ENCODE data around the gene WDR82. TPM values are rescaled to one million over a fixed set of nuclear protein-coding genes. Genes with fewer than 3 reads are reported as not detected.

Gene WDR82
- total and polyA plus RNA-seq, 2 of the 8 experiments (the other 6 are each of a cell fraction or from before 2014, with no cell fraction given): 33.5 to 82.7 TPM

DNA sequence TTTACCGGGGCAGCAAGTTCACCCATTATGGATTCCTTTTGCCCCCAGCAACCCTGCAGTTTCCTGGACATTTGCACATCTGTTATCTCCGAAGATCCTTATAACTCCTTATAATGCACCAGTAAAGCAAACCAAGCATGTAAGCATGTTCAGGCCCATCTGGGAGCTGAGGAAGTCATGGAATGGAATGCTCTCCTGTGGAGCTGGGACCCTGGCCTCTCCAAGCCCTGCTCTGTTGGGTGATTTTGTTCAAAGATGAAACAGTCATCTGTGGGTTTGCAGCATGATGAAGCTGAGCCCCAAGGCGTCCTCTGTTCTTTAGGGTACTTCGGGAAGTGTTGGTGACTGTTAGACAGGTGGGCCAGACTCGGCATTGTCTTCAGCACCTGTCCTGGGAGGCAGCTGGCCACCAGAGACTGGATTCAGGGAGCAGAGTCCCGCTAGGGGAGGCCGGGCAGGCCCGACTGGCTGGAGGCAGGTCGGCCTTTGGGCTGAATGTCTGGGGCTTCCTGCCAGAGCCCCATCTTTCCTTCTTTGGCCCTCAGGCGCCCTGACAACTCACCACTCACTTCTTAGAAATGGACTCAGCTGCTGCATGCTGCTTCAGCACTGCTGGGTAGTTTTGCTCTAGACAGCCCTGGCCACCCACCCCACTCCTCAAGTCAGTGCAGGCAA, 41.6 kb upstream of the WDR82 start:
- 85% methylated on average over 10 of the region's 10 CpGs; no CpG with 5 or more reads in 1 of the 2 experiments for WGBS, 2 experiments (ENCODE audit: extremely low coverage in 1 of 2, insufficient coverage in 1 of 2, insufficient read length in 1 of 2, insufficient replicate concordance in 2 of 2, low coverage in 1 of 2, low lambda C conversion rate in 2 of 2, missing lambda C conversion rate in 1 of 2)
- POLR2A ChIA-PET (ENCODE audit: partially characterized antibody): interaction anchor here (1.0 to 4.1 kb wide), 2 partner anchors 21 to 38 kb away, joined by 3 to 24 read pairs; no protein-coding TSS in a partner anchor
- H3K14ac ChIP-seq (ENCODE audit: insufficient read length): no peak overlapping the region
- no peak overlapping the region for H3K4me2 ChIP-seq (ENCODE audit: insufficient read depth in 1 of 2, low read depth in 2 of 2, low read length in 2 of 2)
- no peak overlapping the region for H2BK5ac ChIP-seq (ENCODE audit: low read depth, low read length)
- H3K79me2 ChIP-seq (ENCODE audit: control insufficient read depth in 1 of 2, insufficient read depth in 2 of 2, low read length in 2 of 2): no peaks in the 10 kb centered on the region
- H3K79me1 ChIP-seq (ENCODE audit: low read depth, low read length): no peaks in the 10 kb centered on the region; the same call in 1 of the 2 replicates
- no peak overlapping the region for H2AFZ ChIP-seq (ENCODE audit: low read length)
- CTCF ChIA-PET (ENCODE audit: partially characterized antibody): interaction anchor here (0.5 to 5.1 kb wide), 17 partner anchors 8 to 880 kb away, joined by 3 to 27 read pairs (median 4); no protein-coding TSS in a partner anchor
- no peak for FAIRE-seq
- no peak overlapping the region for H2AK5ac ChIP-seq (ENCODE audit: low read depth, low read length)
- no peak overlapping the region for H2BK20ac ChIP-seq (ENCODE audit: low read length)
- H3K9ac ChIP-seq (replicated peaks in 1 of 4; ENCODE audit: extremely low read depth in 1 of 4, low read depth in 3 of 4, low read length in 3 of 4): no peak overlapping the region
- H2BK15ac ChIP-seq (ENCODE audit: low read length): no peak overlapping the region
- no peak overlapping the region for H3K4me3 ChIP-seq (ENCODE audit: extremely low read depth in 1 of 4, insufficient read depth in 2 of 4, low read depth in 3 of 4, low read length in 4 of 4)
- H2BK120ac ChIP-seq (replicated peaks; ENCODE audit: low read depth, low read length): no peak overlapping the region
- H3K18ac ChIP-seq (ENCODE audit: extremely low read depth, low read length): no peak overlapping the region
- no peak overlapping the region for H4K91ac ChIP-seq (replicated peaks; ENCODE audit: insufficient read length, low read length)
- no peak overlapping the region for H3K4ac ChIP-seq (replicated peaks; ENCODE audit: insufficient read length, low read depth, low read length)
- H2BK12ac ChIP-seq (ENCODE audit: low read depth, low read length): 0 out of 2 replicates have a peak overlapping the region, but pooled peaks have one; percentile 9
- H3K23ac ChIP-seq (ENCODE audit: insufficient read length): no peak overlapping the region
- H3K27ac ChIP-seq (ENCODE audit: low read depth, low read length): no peak overlapping the region
- no peak overlapping the region for H4K8ac ChIP-seq (ENCODE audit: extremely low read depth, insufficient read depth, low read length)
- no peaks in the 10 kb centered on the region for H4K20me1 ChIP-seq (replicated peaks in 1 of 2; ENCODE audit: control insufficient read depth in 1 of 2, insufficient read depth in 2 of 2, low read length in 2 of 2)
- H3K9me3 ChIP-seq (ENCODE audit: insufficient read depth in 2 of 2, low read depth in 1 of 2, low read length in 1 of 2): no peaks in the 10 kb centered on the region
- no peak overlapping the region for H3K56ac ChIP-seq (replicated peaks; ENCODE audit: insufficient read length, low read depth, low read length)
- H3K27me3 ChIP-seq (replicated peaks in 1 of 4; ENCODE audit: control insufficient read depth in 3 of 4, extremely low read depth in 1 of 4, insufficient read depth in 3 of 4, low read length in 3 of 4): peaks cover 0 to 14% (median 10%) of the 10 kb centered on the region in 4 experiments; a peak in 4 of 7 replicates
- no peak overlapping the region for H4K5ac ChIP-seq (ENCODE audit: insufficient read length, low read depth, low read length)
- H3K36me3 ChIP-seq (ENCODE audit: control insufficient read depth in 2 of 4, insufficient read depth in 4 of 4, low read length in 3 of 4): no peaks in the 10 kb centered on the region
- peaks cover 4% of the 10 kb centered on the region; the same call in 1 of the 2 replicates for H3K23me2 ChIP-seq (ENCODE audit: low read depth, low read length)
- no peak for DNase-seq (ENCODE audit: low read depth in 1 of 2, low spot score in 2 of 2)
- H3K4me1 ChIP-seq (replicated peaks in 1 of 4; ENCODE audit: control insufficient read depth in 3 of 4, insufficient read depth in 4 of 4, low read length in 3 of 4): peaks cover 0 to 3% (median 3%) of the 10 kb centered on the region in 4 experiments; a peak in 5 of 7 replicates
- TF ChIP-seq KDM5A (IDR thresholded peaks at IDR 0.05; ENCODE audit: low read length): no peak
- no peak for TF ChIP-seq JUND (IDR thresholded peaks at IDR 0.05; ENCODE audit: low read length)
- no peak for TF ChIP-seq POLR2A (IDR thresholded peaks at IDR 0.05; ENCODE audit: control extremely low read depth in 1 of 2, low read depth in 2 of 2, low read length in 2 of 2)
- no peak for TF ChIP-seq RAD21 (IDR thresholded peaks at IDR 0.05 in 1 of 2, conservative IDR thresholded peaks at IDR 0.05 in 1 of 2; ENCODE audit: low read depth in 2 of 2, low read length in 2 of 2)
- no peak for TF ChIP-seq POLR2AphosphoS5 (IDR thresholded peaks at IDR 0.05; ENCODE audit: low read depth, low read length)
- TF ChIP-seq, protein P1, sequence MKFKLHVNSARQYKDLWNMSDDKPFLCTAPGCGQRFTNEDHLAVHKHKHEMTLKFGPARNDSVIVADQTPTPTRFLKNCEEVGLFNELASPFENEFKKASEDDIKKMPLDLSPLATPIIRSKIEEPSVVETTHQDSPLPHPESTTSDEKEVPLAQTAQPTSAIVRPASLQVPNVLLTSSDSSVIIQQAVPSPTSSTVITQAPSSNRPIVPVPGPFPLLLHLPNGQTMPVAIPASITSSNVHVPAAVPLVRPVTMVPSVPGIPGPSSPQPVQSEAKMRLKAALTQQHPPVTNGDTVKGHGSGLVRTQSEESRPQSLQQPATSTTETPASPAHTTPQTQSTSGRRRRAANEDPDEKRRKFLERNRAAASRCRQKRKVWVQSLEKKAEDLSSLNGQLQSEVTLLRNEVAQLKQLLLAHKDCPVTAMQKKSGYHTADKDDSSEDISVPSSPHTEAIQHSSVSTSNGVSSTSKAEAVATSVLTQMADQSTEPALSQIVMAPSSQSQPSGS (IDR thresholded peaks at IDR 0.05; ENCODE audit: low read length): no peak
- TF ChIP-seq RFX5 (IDR thresholded peaks at IDR 0.05; ENCODE audit: borderline replicate concordance, low read depth, low read length): no peak
- no peak for TF ChIP-seq EZH2 (IDR thresholded peaks at IDR 0.05; ENCODE audit: low read depth, low read length, severe bottlenecking)
- TF ChIP-seq CHD1 (IDR thresholded peaks at IDR 0.05; ENCODE audit: low read depth, low read length): no peak
- no peak for TF ChIP-seq TBP (IDR thresholded peaks at IDR 0.05; ENCODE audit: low read depth, low read length)
- TF ChIP-seq KDM1A (IDR thresholded peaks at IDR 0.05; ENCODE audit: borderline replicate concordance, low read length): no peak
